GM19395 (cell line): ENCODE data around the gene MKNK1.

Experiments used
- ATAC-seq: cut with Tn5 transposase; IDR thresholded peaks from one replicate; pipeline ENCODE4 v1.9.1; 2021; ENCODE audit warnings: mild to moderate bottlenecking, moderate library complexity; ENCODE audit not compliant: unreplicated experiment

The MKNK1 gene

GRCh38 chr1:46525253-46525983 is 78.7 kb downstream of the MKNK1 start:
- no peak for ATAC-seq

- ATAC-seq = no peak
These were observed 79.2 kb downstream of the MKNK1 start for GRCh38 chr1:46524843-46525242.

GRCh38 chr1:46523496-46524353 is 80.3 kb downstream of the MKNK1 start:
- ATAC-seq = no peak

GRCh38 chr1:46522969-46523320 is 81.1 kb downstream of the MKNK1 start:
- ATAC-seq = no peak

- ATAC-seq = no peak
These were observed 81.7 kb downstream of the MKNK1 start for GRCh38 chr1:46522184-46522968.

- no peak for ATAC-seq
These were observed 82.7 kb downstream of the MKNK1 start for GRCh38 chr1:46521414-46521813.

GRCh38 chr1:46520063-46520911 is 83.8 kb downstream of the MKNK1 start:
- ATAC-seq = no peak

GRCh38 chr1:46519209-46519608 is 84.9 kb downstream of the MKNK1 start:
- ATAC-seq = no peak

GRCh38 chr1:46517932-46518498 is 86.1 kb downstream of the MKNK1 start:
- ATAC-seq = no peak

- ATAC-seq = no peak
These were observed 87.0 kb downstream of the MKNK1 start for GRCh38 chr1:46517010-46517600.

GRCh38 chr1:46516200-46516950 is 87.7 kb downstream of the MKNK1 start:
- no peak for ATAC-seq

- ATAC-seq = no peak
These were observed 88.5 kb downstream of the MKNK1 start for GRCh38 chr1:46515576-46515975.

GRCh38 chr1:46513536-46513935 is 90.5 kb downstream of the MKNK1 start:
- no peak for ATAC-seq

- no peak for ATAC-seq
These were observed 91.3 kb downstream of the MKNK1 start for GRCh38 chr1:46512792-46513190.

GRCh38 chr1:46512135-46512791 is 91.8 kb downstream of the MKNK1 start:
- no peak for ATAC-seq

- ATAC-seq = no peak
These were observed 93.1 kb downstream of the MKNK1 start for GRCh38 chr1:46510998-46511365.

- no peak for ATAC-seq
These were observed 93.6 kb downstream of the MKNK1 start for GRCh38 chr1:46510341-46510997.

- ATAC-seq = no peak
These were observed 95.3 kb downstream of the MKNK1 start for GRCh38 chr1:46508757-46509156.
